B cell (primary cell): ENCODE measurements around the gene FAM131C.

Experiments used
- EZH2 ChIP-seq: IDR thresholded peaks from 2 replicates; pipeline ENCODE4 v1.6.1; 2012; ENCODE audit warnings: borderline replicate concordance, low read depth, mild to moderate bottlenecking, moderate library complexity, low read length; ENCODE audit not compliant: insufficient read depth, poor library complexity, severe bottlenecking
- TF ChIP-seq, protein P1 (sequence below): fragments of 200-600 bp; IDR thresholded peaks from one replicate; pipeline ENCODE4 v1.8.0; 2022; ENCODE audit warnings: antibody characterized with exemption, mild to moderate bottlenecking

DNA sequence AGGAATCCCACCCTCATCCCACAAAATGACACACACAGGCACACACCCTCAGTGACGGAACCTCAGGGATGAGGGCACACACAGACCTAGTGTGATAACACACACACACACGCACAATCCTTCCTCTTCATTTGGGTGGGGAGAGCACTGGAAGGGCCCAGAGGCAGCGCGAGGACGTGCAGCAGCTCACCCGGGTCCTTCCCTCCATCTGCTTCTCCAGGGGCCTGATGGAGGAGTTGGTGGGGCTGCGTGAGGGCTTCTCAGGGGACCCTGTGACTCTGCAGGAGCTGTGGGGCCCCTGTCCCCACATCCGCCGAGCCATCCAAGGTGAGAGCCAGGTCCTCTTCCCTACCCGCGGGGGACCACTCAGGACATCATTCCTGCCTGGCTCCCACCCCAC lies 51.1 kb downstream of the FAM131C start:
- TF ChIP-seq, protein P1, sequence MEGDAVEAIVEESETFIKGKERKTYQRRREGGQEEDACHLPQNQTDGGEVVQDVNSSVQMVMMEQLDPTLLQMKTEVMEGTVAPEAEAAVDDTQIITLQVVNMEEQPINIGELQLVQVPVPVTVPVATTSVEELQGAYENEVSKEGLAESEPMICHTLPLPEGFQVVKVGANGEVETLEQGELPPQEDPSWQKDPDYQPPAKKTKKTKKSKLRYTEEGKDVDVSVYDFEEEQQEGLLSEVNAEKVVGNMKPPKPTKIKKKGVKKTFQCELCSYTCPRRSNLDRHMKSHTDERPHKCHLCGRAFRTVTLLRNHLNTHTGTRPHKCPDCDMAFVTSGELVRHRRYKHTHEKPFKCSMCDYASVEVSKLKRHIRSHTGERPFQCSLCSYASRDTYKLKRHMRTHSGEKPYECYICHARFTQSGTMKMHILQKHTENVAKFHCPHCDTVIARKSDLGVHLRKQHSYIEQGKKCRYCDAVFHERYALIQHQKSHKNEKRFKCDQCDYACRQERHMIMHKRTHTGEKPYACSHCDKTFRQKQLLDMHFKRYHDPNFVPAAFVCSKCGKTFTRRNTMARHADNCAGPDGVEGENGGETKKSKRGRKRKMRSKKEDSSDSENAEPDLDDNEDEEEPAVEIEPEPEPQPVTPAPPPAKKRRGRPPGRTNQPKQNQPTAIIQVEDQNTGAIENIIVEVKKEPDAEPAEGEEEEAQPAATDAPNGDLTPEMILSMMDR = no peak
- TF ChIP-seq EZH2 = no peak
